ENCODE measurements around the gene CEP72.

Gene CEP72

DNA sequence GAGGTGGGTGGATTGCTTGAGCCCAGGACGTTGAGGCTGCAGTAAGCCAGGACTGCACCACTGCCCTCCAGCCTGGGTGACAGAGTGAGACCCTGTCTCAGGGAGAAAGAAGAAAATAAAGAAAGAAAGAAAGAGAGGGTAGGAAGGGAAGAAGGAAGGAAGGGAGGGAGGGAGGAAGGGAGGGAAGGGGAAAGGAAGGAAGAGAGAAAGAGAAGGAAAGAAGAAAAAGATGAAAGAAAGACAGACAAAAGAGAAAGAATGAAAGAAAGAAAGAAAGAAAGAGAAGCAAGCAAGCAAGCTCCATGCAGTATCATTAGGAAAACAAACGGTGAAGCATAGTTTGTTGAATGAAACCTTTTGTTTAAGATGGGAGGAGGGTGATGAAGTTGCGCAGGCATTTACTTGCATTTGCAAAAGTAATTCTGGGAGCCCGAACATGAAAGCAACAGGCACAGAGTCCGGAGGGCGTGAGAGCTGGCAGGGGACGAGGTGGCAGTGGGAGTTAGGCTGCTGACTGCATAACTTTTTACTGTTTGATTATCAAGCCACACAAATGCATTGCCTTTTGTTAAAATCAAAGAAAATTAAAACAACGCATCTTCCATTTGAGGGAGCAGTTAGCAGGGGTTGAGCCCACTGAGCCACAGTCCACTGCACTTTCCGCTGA lies 26.0 kb upstream of the CEP72 start:
- Histone ChIP-seq H3K36me3 (ENCODE audit: insufficient read depth, low read length) (no peaks in the 10 kb centered on the region; the same call in 1 of the 2 replicates), H3K4me2 (ENCODE audit: low read length) (no peak overlapping the region), H2AFZ (ENCODE audit: low read length) (no peak overlapping the region), H3K4me1 (ENCODE audit: insufficient read depth, low read length, severe bottlenecking) (no peaks in the 10 kb centered on the region), H4K20me1 (ENCODE audit: insufficient read depth, low read length) (no peaks in the 10 kb centered on the region), H3K27ac (ENCODE audit: low read depth, low read length, poor library complexity, severe bottlenecking) (no peak overlapping the region), H3F3A (ENCODE audit: insufficient read depth, low read length) (no peaks in the 10 kb centered on the region), H3K9ac (ENCODE audit: low read length) (no peak overlapping the region), H3K79me2 (ENCODE audit: insufficient read depth, low read length) (no peaks in the 10 kb centered on the region), H3K9me2 (ENCODE audit: low read depth, low read length) (no peaks in the 10 kb centered on the region), H3K4me3 (ENCODE audit: low read depth, low read length, poor library complexity, severe bottlenecking) (no peak overlapping the region), H3K27me3 (ENCODE audit: insufficient read depth, low read length) (no peaks in the 10 kb centered on the region; the same call in 1 of the 2 replicates), H3K9me3 (ENCODE audit: low read length) (no peaks in the 10 kb centered on the region)
- TF ChIP-seq CTCF (IDR thresholded peaks at IDR 0.05; ENCODE audit: low read length) (no peak), EZH2 (IDR thresholded peaks at IDR 0.05; ENCODE audit: borderline replicate concordance, low read length) (no peak)

DNA sequence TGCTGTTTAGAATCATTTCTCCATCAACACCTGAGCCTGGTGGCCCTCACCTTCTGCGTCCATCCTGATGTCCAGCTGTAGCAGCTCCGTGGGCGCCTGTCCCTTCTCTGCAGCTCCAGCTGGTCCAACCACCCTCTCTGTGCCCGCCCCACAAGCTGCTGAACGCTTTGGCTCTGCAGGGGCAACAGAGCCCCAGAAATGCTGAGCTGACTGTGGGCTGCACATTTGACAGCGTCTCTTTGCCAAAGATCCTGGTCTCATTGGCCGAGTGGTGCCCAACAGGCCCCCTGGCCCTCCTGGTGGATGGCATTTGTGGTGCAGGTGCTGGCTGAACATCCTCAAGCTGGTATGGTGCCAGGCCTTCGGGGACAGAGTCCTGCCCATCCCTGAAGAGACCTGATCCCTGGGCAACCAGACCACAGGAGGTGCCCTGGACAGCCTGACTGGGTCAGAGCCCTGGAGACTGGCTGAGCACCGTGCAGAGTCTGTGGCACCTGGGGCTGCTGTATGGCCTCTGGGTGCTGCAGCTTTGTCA lies 25.3 kb upstream of the CEP72 start:
- no peaks in the 10 kb centered on the region for H3F3A ChIP-seq (ENCODE audit: insufficient read depth, low read length)
- H3K4me1 ChIP-seq (ENCODE audit: insufficient read depth, low read length, severe bottlenecking): no peaks in the 10 kb centered on the region
- no peak overlapping the region for H3K4me3 ChIP-seq (ENCODE audit: low read depth, low read length, poor library complexity, severe bottlenecking)
- no peaks in the 10 kb centered on the region for H3K9me2 ChIP-seq (ENCODE audit: low read depth, low read length)
- no peaks in the 10 kb centered on the region for H4K20me1 ChIP-seq (ENCODE audit: insufficient read depth, low read length)
- H3K9me3 ChIP-seq (ENCODE audit: low read length): no peaks in the 10 kb centered on the region
- H3K4me2 ChIP-seq (ENCODE audit: low read length): no peak overlapping the region
- TF ChIP-seq EZH2 (IDR thresholded peaks at IDR 0.05; ENCODE audit: borderline replicate concordance, low read length) (no peak), CTCF (IDR thresholded peaks at IDR 0.05; ENCODE audit: low read length) (no peak)
- H3K27ac ChIP-seq (ENCODE audit: low read depth, low read length, poor library complexity, severe bottlenecking): no peak overlapping the region
- H3K79me2 ChIP-seq (ENCODE audit: insufficient read depth, low read length): no peaks in the 10 kb centered on the region
- no peak overlapping the region for H3K9ac ChIP-seq (ENCODE audit: low read length)
- H3K36me3 ChIP-seq (ENCODE audit: insufficient read depth, low read length): no peaks in the 10 kb centered on the region; the same call in 1 of the 2 replicates
- no peaks in the 10 kb centered on the region; the same call in 1 of the 2 replicates for H3K27me3 ChIP-seq (ENCODE audit: insufficient read depth, low read length)
- H2AFZ ChIP-seq (ENCODE audit: low read length): no peak overlapping the region

GRCh38 chr5:587403-587802 lies 24.7 kb upstream of the CEP72 start:
- no peak for TF ChIP-seq EZH2 (IDR thresholded peaks at IDR 0.05; ENCODE audit: borderline replicate concordance, low read length)
- TF ChIP-seq CTCF (IDR thresholded peaks at IDR 0.05; ENCODE audit: low read length): no peak
- H3K4me2 ChIP-seq (ENCODE audit: low read length): no peak overlapping the region
- no peaks in the 10 kb centered on the region for H4K20me1 ChIP-seq (ENCODE audit: insufficient read depth, low read length)
- H3K27me3 ChIP-seq (ENCODE audit: insufficient read depth, low read length): no peaks in the 10 kb centered on the region; the same call in 1 of the 2 replicates
- no peaks in the 10 kb centered on the region for H3K9me2 ChIP-seq (ENCODE audit: low read depth, low read length)
- no peak overlapping the region for H2AFZ ChIP-seq (ENCODE audit: low read length)
- no peaks in the 10 kb centered on the region for H3K9me3 ChIP-seq (ENCODE audit: low read length)
- no peaks in the 10 kb centered on the region for H3F3A ChIP-seq (ENCODE audit: insufficient read depth, low read length)
- H3K9ac ChIP-seq (ENCODE audit: low read length): no peak overlapping the region
- no peak overlapping the region for H3K27ac ChIP-seq (ENCODE audit: low read depth, low read length, poor library complexity, severe bottlenecking)
- no peaks in the 10 kb centered on the region; the same call in 1 of the 2 replicates for H3K36me3 ChIP-seq (ENCODE audit: insufficient read depth, low read length)
- H3K79me2 ChIP-seq (ENCODE audit: insufficient read depth, low read length): no peaks in the 10 kb centered on the region
- H3K4me3 ChIP-seq (ENCODE audit: low read depth, low read length, poor library complexity, severe bottlenecking): no peak overlapping the region
- H3K4me1 ChIP-seq (ENCODE audit: insufficient read depth, low read length, severe bottlenecking): no peaks in the 10 kb centered on the region
